Subcutaneous abdominal adipose tissue (tissue), 5 donors: ENCODE results near the gene UBE4A.

Experiments used
- H3K27ac ChIP-seq: one replicate; pipeline ENCODE4 v1.7.0; 2013; ENCODE audit warnings: low read depth, mild to moderate bottlenecking, inconsistent platforms, low read length, moderate library complexity
- H3K27me3 ChIP-seq, 5 donors: one replicate each; pipeline ENCODE4 v1.7.0; 2013; ENCODE audit warnings: low read length in 5 of 5, inconsistent platforms in 1 of 5; ENCODE audit not compliant: control insufficient read depth in 5 of 5, insufficient read depth in 4 of 5
- H3K36me3 ChIP-seq, 5 donors: one replicate each; pipeline ENCODE4 v1.7.0; 2013; ENCODE audit warnings: low read length in 5 of 5; ENCODE audit not compliant: control insufficient read depth in 5 of 5, insufficient read depth in 5 of 5
- H3K4me1 ChIP-seq, 5 donors: one replicate each; pipeline ENCODE4 v1.7.0; 2013; ENCODE audit warnings: low read length in 5 of 5, mild to moderate bottlenecking in 3 of 5, moderate library complexity in 1 of 5; ENCODE audit not compliant: control insufficient read depth in 5 of 5, insufficient read depth in 5 of 5
- H3K4me3 ChIP-seq, 5 donors: one replicate each; pipeline ENCODE4 v1.7.0; 2013; ENCODE audit warnings: low read length in 5 of 5, low read depth in 1 of 5
- H3K9ac ChIP-seq, 5 donors: one replicate each; pipeline ENCODE4 v1.7.0; 2013; ENCODE audit warnings: low read length in 5 of 5, mild to moderate bottlenecking in 4 of 5, moderate library complexity in 3 of 5
- H3K9me3 ChIP-seq, 5 donors: one replicate each; pipeline ENCODE4 v1.7.0; 2013; ENCODE audit warnings: low read length in 5 of 5; ENCODE audit not compliant: control insufficient read depth in 5 of 5
- donor health status: healthy.
- donor health status: healthy.
- donor health status: healthy.
- donor health status: healthy.
- donor health status: healthy.

UBE4A gene

DNA sequence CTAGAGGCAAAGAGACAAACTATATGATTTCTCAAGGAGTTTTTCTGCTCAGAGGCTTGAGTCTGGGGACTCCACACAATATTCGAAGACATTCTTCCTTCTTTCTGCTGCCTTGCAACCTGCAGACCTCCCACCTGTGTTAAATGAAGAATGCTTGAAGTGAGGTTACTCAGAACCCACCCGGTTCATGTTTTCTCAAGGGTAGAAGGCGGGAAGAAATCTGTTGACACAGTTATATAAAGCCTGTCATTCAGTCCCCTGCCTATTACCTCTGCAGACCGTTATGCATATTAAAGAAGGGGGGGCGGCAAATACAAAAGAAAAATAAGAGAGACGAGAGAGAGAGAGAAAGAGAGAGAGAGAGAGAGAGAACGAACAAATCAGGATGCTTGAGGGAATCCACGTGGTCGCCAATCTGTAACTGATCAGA, 74.7 kb downstream of the UBE4A start:
- Histone ChIP-seq H3K36me3 (no peaks in the 10 kb centered on the region), H3K4me1 (peaks cover 0 to 46% (median 42%) of the 10 kb centered on the region in 5 donors), H3K4me3 (peak overlapping the region; percentile 70 to 95 (median 76)), H3K27ac (no peak overlapping the region), H3K9me3 (no peaks in the 10 kb centered on the region), H3K27me3 (no peaks in the 10 kb centered on the region), H3K9ac (peak overlapping the region in 3 of 5 donors; percentile 53 to 77 (median 64))

DNA sequence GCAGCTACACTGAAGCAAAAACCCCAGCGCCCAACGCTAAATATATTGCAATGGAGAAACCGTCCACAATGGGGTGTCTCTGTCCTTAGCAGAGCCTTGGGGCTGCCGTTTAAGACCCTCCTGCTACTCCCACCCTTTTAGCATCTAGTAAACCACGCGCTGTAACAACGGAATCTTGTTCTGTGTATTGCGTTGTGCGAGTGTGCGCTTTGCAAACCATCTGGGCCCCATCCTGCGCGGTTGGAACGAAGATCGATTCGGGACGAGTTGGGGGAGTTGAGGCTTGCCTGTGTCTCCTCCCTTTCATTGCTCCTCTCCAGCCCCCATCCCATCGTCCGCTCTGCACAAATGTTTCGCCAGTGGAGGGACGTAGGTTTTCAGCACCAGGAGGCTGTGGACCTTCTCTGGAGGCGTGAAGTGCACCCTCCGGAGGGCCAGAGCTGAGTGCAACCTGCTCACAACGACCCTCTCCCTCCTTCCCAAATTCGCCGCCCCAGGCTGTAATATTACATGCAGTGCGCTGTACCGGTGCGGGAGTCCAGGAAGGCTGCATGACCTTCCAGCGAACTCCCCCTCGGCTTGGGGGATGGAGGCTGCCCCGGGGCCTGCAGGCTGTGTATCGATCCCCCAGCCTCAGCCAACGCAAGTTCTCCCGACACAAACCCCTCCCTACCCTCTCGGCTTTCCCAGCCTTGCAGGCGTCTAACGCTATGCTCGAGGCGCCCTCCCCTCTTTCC, 75.3 kb downstream of the UBE4A start:
- Histone ChIP-seq H3K4me3 (peak overlapping the region; percentile 70 to 95 (median 76)), H3K36me3 (no peaks in the 10 kb centered on the region), H3K9me3 (no peaks in the 10 kb centered on the region), H3K9ac (peak overlapping the region; percentile 35 to 77 (median 63)), H3K4me1 (peaks cover 0 to 51% (median 46%) of the 10 kb centered on the region in 5 donors), H3K27me3 (no peaks in the 10 kb centered on the region), H3K27ac (peak overlapping the region; percentile 74)

DNA sequence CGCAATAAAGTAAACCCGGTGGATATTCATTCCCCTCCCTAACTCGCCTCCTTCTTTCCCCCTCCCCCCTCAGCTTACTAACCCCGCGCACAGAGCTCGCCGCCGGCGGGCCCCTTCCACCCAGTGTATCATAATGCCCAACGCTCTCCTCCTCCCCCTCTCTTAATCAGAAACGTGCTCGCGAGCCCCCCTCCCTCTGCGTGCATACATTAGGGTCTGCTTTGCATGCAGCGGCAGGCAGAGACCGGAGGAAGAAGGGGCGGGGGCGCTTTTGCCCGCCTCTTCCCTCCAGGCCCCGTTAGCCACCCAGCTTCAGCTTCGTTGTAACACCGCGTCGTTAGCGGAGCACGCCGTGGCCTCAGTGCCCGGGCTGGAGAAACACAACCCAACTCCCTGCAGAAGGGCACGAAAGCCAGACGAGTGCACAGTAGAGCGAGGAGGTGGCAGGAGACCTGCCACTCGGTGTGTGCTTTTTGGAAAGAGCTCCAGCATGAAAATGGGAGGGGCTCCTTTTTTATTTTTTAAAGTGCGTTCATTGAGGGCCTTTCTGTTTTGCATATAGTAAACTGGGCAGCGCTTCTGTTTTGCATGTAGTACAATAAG, 76.0 kb downstream of the UBE4A start:
- H3K9ac ChIP-seq, result peak overlapping the region; percentile 35 to 77 (median 63)

DNA sequence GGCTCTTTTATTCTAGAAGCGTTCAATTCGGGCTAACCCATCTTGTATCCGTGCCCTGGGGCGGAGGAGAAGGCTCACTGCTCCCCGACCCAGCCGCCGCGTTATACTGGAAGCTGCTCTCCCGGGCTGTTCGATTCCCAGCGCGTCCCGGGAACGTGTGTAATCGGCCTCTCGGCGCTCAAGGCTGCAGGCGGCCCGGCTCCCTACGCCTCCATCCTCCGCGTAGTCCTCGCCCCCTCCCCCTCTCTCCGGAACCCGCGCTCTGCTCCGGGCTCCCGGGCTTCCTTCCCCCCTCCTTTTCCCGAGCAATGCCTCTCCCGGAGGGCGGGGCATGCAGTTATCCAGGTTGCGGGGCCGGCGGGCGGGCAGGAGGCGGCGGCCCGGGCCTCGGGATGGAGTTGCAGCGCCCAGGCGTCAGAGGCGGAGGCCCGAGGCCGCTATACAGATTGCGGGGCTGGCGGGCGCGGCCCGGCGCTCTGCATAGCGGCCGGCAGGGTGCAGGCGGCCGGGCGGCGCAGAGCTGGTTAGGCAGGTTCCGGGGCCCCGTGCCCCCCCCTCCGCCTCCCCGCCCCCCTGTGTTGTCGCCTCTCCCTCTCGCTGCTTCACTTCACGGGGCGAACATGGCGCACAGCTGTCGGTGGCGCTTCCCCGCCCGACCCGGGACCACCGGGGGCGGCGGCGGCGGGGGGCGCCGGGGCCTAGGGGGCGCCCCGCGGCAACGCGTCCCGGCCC, 76.7 kb downstream of the UBE4A start, which contains the start of gene KMT2A:
TSS of gene KMT2A (plus strand) at position 600 of the 732 bp plus-strand sequence. CDS start at position 621, 21 bp downstream.
- no peaks in the 10 kb centered on the region for H3K9me3 ChIP-seq
- H3K27me3 ChIP-seq, result no peaks in the 10 kb centered on the region
- H3K9ac ChIP-seq, result peak within 1 kb of the TSS in 4 of 5 donors; percentile 62 to 88 (median 86)
- peak within 1 kb of the TSS; percentile 81 for H3K27ac ChIP-seq
- peaks cover 0 to 57% (median 46%) of the 10 kb centered on the region in 5 donors for H3K4me1 ChIP-seq
- no peaks in the 10 kb centered on the region for H3K36me3 ChIP-seq
- H3K4me3 ChIP-seq, result peak within 1 kb of the TSS; percentile 70 to 95 (median 86)

More for the DNA sequence above, 76.0 kb downstream of the UBE4A start:
- no peaks in the 10 kb centered on the region for H3K9me3 ChIP-seq
- no peaks in the 10 kb centered on the region for H3K36me3 ChIP-seq
- no peaks in the 10 kb centered on the region for H3K27me3 ChIP-seq
- H3K4me1 ChIP-seq, result peaks cover 0 to 56% (median 46%) of the 10 kb centered on the region in 5 donors
- H3K27ac ChIP-seq, result peak overlapping the region; percentile 74
- H3K4me3 ChIP-seq, result peak overlapping the region; percentile 70 to 95 (median 76)

DNA sequence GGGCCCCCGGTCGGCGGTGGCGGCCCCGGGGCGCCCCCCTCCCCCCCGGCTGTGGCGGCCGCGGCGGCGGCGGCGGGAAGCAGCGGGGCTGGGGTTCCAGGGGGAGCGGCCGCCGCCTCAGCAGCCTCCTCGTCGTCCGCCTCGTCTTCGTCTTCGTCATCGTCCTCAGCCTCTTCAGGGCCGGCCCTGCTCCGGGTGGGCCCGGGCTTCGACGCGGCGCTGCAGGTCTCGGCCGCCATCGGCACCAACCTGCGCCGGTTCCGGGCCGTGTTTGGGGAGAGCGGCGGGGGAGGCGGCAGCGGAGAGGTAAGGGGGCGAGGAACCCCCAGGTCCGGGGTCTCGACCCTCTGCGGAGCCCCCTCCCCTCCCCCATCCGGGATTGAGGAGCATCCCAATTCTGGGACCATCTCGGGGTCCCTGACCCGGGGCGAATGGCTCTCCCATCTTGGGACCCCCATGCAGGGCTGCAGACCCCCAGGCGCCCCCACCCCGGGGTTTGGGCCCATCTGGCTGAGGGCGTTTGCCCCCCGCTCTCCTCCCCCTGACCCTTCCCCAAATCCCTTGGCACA, 77.3 kb downstream of the UBE4A start:
- peak overlapping the region; percentile 70 to 86 (median 76) for H3K4me3 ChIP-seq
- H3K27ac ChIP-seq, result peak overlapping the region; percentile 81
- H3K9me3 ChIP-seq, result no peaks in the 10 kb centered on the region
- H3K9ac ChIP-seq, result peak overlapping the region in 4 of 5 donors; percentile 62 to 88 (median 86)
- H3K4me1 ChIP-seq, result peaks cover 0 to 58% (median 47%) of the 10 kb centered on the region in 5 donors
- no peaks in the 10 kb centered on the region for H3K27me3 ChIP-seq
- peaks cover 0 to 2% (median 0%) of the 10 kb centered on the region in 5 donors for H3K36me3 ChIP-seq

DNA sequence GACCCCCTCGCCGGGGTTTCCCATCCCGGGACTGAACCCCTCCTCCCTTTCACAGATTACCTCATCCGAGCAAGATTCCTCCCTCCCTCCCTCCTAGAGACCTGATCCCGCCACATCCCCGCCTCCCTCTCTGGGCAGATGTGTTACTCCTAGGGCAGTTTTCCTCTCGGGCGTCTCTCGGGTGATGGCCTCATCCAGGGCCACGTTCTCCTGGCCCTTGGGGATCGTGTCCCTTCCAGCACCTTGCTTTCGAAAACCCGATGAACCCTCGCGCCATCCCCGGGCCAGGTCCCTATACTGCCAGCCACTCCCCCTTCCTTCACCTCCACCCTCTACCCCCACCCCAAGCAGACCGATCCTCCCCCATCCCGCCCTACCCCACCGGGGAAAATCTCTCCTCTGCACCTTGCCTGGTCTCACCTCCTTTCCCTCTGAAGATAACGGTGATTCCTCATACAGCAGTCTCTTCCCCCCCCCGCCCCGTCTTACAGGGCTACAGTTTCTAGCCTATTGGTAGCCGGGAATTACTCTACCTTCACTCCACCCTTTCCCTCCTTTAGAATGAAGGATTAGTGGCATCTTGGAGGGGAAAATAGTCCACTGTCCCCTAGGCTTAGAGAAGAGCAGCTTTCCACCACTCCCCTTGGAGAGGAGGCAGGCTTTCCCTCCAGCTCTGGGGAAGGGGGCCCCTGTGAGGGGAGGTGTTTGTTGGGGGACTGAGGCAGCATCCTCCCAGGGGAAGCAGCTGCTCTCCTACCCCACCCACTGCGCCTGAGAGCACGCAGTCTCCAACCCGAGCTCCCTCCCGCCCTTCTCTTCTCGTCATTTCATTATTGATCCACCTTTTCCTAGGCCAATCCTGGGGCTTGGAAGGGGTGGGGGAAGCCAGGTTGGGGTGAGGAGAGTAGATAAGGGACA, 78.1 kb downstream of the UBE4A start:
- H3K4me3 ChIP-seq, result peak overlapping the region; percentile 70 to 86 (median 76)
- H3K4me1 ChIP-seq, result peaks cover 0 to 60% (median 52%) of the 10 kb centered on the region in 5 donors
- H3K9ac ChIP-seq, result peak overlapping the region; percentile 56 to 88 (median 85)
- peaks cover 0 to 3% (median 0%) of the 10 kb centered on the region in 5 donors for H3K36me3 ChIP-seq
- H3K27me3 ChIP-seq, result no peaks in the 10 kb centered on the region
- no peaks in the 10 kb centered on the region for H3K9me3 ChIP-seq
- H3K27ac ChIP-seq, result peak overlapping the region; percentile 81

DNA sequence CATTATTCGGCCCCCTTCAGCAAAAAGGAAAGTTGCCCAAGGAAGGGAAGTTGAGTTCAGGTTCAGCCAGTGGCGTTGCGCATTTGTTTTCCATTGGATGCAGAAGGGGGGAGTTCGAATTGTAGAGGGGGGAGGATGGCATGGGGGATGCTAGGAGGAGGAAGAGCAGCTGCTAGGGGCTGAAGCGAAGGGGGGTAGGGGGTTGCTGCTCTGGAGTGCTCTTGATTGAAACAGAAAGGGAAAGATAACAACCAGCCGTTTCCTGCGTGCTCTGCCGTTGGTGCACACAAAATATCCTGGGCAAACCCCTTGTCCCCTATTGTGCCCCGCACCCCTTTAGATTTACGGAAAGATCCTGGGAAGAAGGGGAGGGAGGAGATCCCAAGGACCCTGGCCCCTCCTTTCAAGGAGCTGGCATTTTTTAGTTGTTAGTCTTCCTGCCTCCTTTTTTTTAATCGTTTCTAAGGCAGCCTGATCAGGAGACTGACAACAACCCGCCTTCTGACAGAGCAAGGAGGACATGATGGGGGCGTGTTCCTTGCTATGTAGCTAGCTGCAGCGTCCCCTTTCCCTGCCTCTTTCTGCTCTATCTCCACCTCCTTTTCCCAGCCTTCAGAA, 79.0 kb downstream of the UBE4A start:
- H3K9ac ChIP-seq, result peak overlapping the region; percentile 56 to 88 (median 62)
- H3K4me1 ChIP-seq, result peaks cover 0 to 63% (median 53%) of the 10 kb centered on the region in 5 donors

DNA sequence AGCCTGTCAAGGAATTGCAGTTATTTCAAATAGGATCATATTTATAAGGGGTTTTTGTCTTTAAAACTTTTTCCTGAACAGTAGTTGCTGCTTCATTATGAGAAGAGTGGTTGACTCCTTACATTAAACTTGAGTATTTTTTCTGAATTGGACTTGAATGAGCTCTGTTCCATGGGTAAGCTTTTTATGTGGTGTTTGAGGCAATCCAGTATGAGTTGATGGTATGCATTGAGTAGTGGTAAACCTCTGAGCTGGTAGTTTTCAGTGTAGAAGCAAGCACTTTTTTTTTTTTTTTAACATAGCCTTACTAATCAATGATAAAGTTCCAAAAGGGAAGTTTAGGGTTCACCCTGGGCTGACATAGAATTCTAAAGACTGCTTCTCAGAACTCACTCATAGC, 80.2 kb downstream of the UBE4A start:
- H3K27ac ChIP-seq, result no peak overlapping the region
- H3K9me3 ChIP-seq, result no peaks in the 10 kb centered on the region
- H3K9ac ChIP-seq, result no peak overlapping the region
- H3K4me1 ChIP-seq, result peaks cover 0 to 55% (median 44%) of the 10 kb centered on the region in 5 donors
- no peak overlapping the region for H3K4me3 ChIP-seq
- peaks cover 0 to 3% (median 0%) of the 10 kb centered on the region in 5 donors for H3K36me3 ChIP-seq
- no peaks in the 10 kb centered on the region for H3K27me3 ChIP-seq

More for the DNA sequence above, 79.0 kb downstream of the UBE4A start:
- peaks cover 0 to 3% (median 0%) of the 10 kb centered on the region in 5 donors for H3K36me3 ChIP-seq
- no peaks in the 10 kb centered on the region for H3K27me3 ChIP-seq
- no peaks in the 10 kb centered on the region for H3K9me3 ChIP-seq
- peak overlapping the region; percentile 81 for H3K27ac ChIP-seq
- peak overlapping the region; percentile 70 to 86 (median 76) for H3K4me3 ChIP-seq
